Mesendoderm (in vitro differentiated cells): ENCODE data around the gene MAG.

Source experiments
- DNase-seq: peaks from one replicate; pipeline ENCODE4 v3.0.0; 2013
- H2AK5ac ChIP-seq: 2 replicates; pipeline ENCODE4 v1.6.1; 2013; ENCODE audit warnings: low read length, inconsistent platforms
- H2BK120ac ChIP-seq: 2 replicates; pipeline ENCODE4 v1.6.1; 2013; ENCODE audit warnings: low read depth, mild to moderate bottlenecking, low read length, moderate library complexity, mixed read lengths
- H2BK15ac ChIP-seq: replicated peaks from 2 replicates; pipeline ENCODE4 v1.6.1; 2013; ENCODE audit warnings: low read depth, mild to moderate bottlenecking, moderate library complexity
- H2BK5ac ChIP-seq: 2 replicates; pipeline ENCODE4 v1.6.1; 2013; ENCODE audit warnings: low read length, inconsistent platforms
- H3K18ac ChIP-seq: 2 replicates; pipeline ENCODE4 v1.6.1; 2013; ENCODE audit warnings: mild to moderate bottlenecking, low read length, mixed read lengths
- H3K23ac ChIP-seq: one replicate; pipeline ENCODE4 v1.6.1; 2013; ENCODE audit warnings: low read length
- H3K27ac ChIP-seq: 2 replicates; pipeline ENCODE4 v1.5.1; 2013; ENCODE audit warnings: low read depth, mild to moderate bottlenecking, inconsistent platforms, low read length, moderate library complexity
- H3K27me3 ChIP-seq: 2 replicates; pipeline ENCODE4 v1.6.1; 2013; ENCODE audit warnings: low read length, control low read depth, mild to moderate bottlenecking, inconsistent platforms; ENCODE audit not compliant: insufficient read depth, poor library complexity
- H3K36me3 ChIP-seq: 2 replicates; pipeline ENCODE4 v1.6.1; 2013; ENCODE audit warnings: low read length, inconsistent platforms; ENCODE audit not compliant: control insufficient read depth, insufficient read depth
- H3K4ac ChIP-seq: one replicate; pipeline ENCODE4 v1.6.1; 2013; ENCODE audit warnings: low read depth, mild to moderate bottlenecking, low read length, moderate library complexity
- H3K4me1 ChIP-seq: 2 replicates; pipeline ENCODE4 v1.6.1; 2013; ENCODE audit warnings: low read depth, low read length, inconsistent platforms; ENCODE audit not compliant: control insufficient read depth
- H3K4me2 ChIP-seq: 2 replicates; pipeline ENCODE4 v1.6.1; 2013; ENCODE audit warnings: low read length
- H3K4me3 ChIP-seq: 2 replicates; pipeline ENCODE4 v1.5.1; 2013; ENCODE audit warnings: mild to moderate bottlenecking, low read length
- H3K56ac ChIP-seq: one replicate; pipeline ENCODE4 v1.6.1; 2013; ENCODE audit warnings: low read length
- H3K79me1 ChIP-seq: 2 replicates; pipeline ENCODE4 v1.6.1; 2013; ENCODE audit warnings: low read length, inconsistent platforms
- H3K79me2 ChIP-seq: 2 replicates; pipeline ENCODE4 v1.6.1; 2013; ENCODE audit warnings: mild to moderate bottlenecking, low read length; ENCODE audit not compliant: control insufficient read depth, insufficient read depth
- H3K9ac ChIP-seq: 2 replicates; pipeline ENCODE4 v1.6.1; 2013; ENCODE audit warnings: low read length, inconsistent platforms
- H4K5ac ChIP-seq: one replicate; pipeline ENCODE4 v1.6.1; 2013; ENCODE audit warnings: low read length
- H4K8ac ChIP-seq: one replicate; pipeline ENCODE4 v1.6.1; 2013; ENCODE audit warnings: low read depth, mild to moderate bottlenecking, control low read depth, low read length, moderate library complexity
- WGBS: extraction: QIAGEN DNeasy Blood & Tissue Kit; methylation state at CpG from one replicate; pipeline ENCODE4 v1.1.7; 2013; ENCODE audit warnings: low lambda C conversion rate, missing lambda C conversion rate; ENCODE audit not compliant: insufficient coverage; ENCODE audit errors: extremely low coverage; 5-methylcytosine and 5-hydroxymethylcytosine counted together

Gene MAG

DNA sequence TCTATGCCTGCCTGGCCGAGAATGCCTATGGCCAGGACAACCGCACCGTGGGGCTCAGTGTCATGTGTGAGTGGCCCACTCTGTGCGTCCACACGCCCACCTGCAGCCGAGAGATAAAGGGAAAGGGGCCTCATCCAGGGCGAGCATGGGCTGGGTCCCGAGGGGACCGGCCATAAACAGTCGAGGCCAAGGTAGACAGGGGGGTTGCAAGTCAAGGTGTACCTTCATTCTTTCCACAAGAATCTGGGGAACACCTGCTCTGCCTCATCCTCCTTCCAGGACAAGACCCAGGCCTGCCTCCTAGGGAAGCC, 8.3 kb downstream of the MAG start:
- H3K27me3 ChIP-seq: no peaks in the 10 kb centered on the region

DNA sequence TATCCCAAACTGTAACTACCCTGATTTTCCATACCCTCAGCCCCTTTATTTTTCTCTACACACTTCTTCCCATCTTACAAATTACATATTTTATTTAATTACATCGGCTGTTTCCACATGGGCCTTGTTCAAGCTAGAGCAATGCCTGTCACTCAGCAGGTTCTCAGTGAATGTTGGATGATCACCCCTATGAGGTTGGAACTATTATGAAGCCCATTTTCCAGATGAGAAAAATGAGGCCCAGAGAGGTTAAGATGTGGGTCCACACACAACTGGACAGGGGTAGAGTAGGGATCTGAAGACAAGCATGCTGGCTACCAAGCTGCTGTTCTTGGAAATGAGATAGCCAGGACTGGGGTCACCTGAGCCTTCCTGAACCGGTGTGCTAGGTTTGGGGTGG, 10.0 kb downstream of the MAG start:
- no peak overlapping the region for H4K5ac ChIP-seq
- H3K27ac ChIP-seq: no peak overlapping the region
- no peak overlapping the region for H2AK5ac ChIP-seq
- no peak overlapping the region for H3K23ac ChIP-seq
- no peak overlapping the region for H3K4me2 ChIP-seq
- no peak overlapping the region for H2BK15ac ChIP-seq
- H3K36me3 ChIP-seq: no peaks in the 10 kb centered on the region
- no peaks in the 10 kb centered on the region for H3K79me2 ChIP-seq
- no peak overlapping the region for H4K8ac ChIP-seq
- H3K9ac ChIP-seq: no peak overlapping the region
- no peak overlapping the region for H2BK120ac ChIP-seq
- no peak overlapping the region for H3K56ac ChIP-seq
- H2BK5ac ChIP-seq: no peak overlapping the region
- no peaks in the 10 kb centered on the region for H3K4me1 ChIP-seq
- DNase-seq: no peak
- 100% methylated on average over 1 of the region's 2 CpGs for WGBS
- no peak overlapping the region for H3K18ac ChIP-seq
- no peaks in the 10 kb centered on the region for H3K27me3 ChIP-seq
- H3K79me1 ChIP-seq: no peaks in the 10 kb centered on the region
- no peak overlapping the region for H3K4ac ChIP-seq
- no peak overlapping the region for H3K4me3 ChIP-seq

More for the DNA sequence above, 8.3 kb downstream of the MAG start:
- no peak for DNase-seq
- Histone ChIP-seq H3K4me3 (no peak overlapping the region), H3K56ac (no peak overlapping the region), H3K4me2 (no peak overlapping the region), H2BK15ac (no peak overlapping the region), H3K4ac (no peak overlapping the region), H3K79me1 (no peaks in the 10 kb centered on the region), H2AK5ac (no peak overlapping the region), H2BK120ac (no peak overlapping the region), H2BK5ac (no peak overlapping the region), H3K18ac (no peak overlapping the region), H3K4me1 (no peaks in the 10 kb centered on the region), H4K5ac (no peak overlapping the region), H3K79me2 (no peaks in the 10 kb centered on the region), H3K27ac (no peak overlapping the region), H3K36me3 (no peaks in the 10 kb centered on the region), H3K9ac (no peak overlapping the region), H4K8ac (no peak overlapping the region), H3K23ac (no peak overlapping the region)
- no CpG with 5 or more reads among the region's 10 CpGs for WGBS

DNA sequence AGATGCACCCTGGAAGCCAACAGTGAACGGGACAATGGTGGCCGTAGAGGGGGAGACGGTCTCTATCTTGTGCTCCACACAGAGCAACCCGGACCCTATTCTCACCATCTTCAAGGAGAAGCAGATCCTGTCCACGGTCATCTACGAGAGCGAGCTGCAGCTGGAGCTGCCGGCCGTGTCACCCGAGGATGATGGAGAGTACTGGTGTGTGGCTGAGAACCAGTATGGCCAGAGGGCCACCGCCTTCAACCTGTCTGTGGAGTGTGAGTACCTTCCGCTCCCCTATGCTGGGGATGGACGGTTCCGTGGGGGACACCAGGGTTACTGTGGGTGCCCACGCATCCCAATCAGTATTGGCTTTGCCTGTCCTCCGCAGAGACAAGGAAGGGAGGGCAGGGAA, 10.5 kb downstream of the MAG start:
- no peak overlapping the region for H2BK5ac ChIP-seq
- H3K4ac ChIP-seq: no peak overlapping the region
- H2BK120ac ChIP-seq: no peak overlapping the region
- no peaks in the 10 kb centered on the region for H3K79me1 ChIP-seq
- no peaks in the 10 kb centered on the region for H3K27me3 ChIP-seq
- no peak overlapping the region for H3K56ac ChIP-seq
- H2BK15ac ChIP-seq: no peak overlapping the region
- no peaks in the 10 kb centered on the region for H3K36me3 ChIP-seq
- no peak overlapping the region for H3K23ac ChIP-seq
- no peak overlapping the region for H2AK5ac ChIP-seq
- H3K9ac ChIP-seq: no peak overlapping the region
- no CpG with 5 or more reads among the region's 16 CpGs for WGBS
- no peak for DNase-seq
- H3K79me2 ChIP-seq: no peaks in the 10 kb centered on the region
- H3K4me1 ChIP-seq: no peaks in the 10 kb centered on the region
- no peak overlapping the region for H4K5ac ChIP-seq
- H3K27ac ChIP-seq: no peak overlapping the region
- H3K18ac ChIP-seq: no peak overlapping the region
- H3K4me3 ChIP-seq: no peak overlapping the region
- no peak overlapping the region for H3K4me2 ChIP-seq
- H4K8ac ChIP-seq: no peak overlapping the region

DNA sequence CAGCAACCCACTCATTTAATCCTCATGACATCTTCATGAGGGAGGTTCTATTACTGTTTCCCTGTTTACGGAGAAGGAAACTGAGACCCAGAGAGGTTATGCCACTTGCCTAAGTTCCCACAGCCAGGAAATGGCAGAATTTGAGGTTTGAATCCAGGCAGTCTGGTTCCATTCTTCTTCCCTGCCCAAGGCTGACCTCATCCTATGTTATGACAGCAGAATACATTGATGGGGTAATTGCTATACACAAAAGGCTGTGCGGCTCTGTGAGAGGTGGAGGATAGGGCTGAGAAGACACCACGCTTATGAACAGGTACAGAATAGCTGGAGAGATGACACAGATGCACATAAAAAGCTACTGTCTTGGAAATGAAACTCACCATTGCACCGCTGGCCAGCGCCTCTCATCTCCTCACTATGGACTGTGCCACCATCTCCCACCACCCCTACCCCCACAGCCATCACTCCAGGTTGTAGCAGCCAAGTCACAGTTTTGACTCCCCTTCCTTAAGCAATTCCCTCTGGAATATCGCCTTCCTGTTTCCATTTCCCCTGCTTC, 11.5 kb downstream of the MAG start:
- Histone ChIP-seq H3K4me3 (no peak overlapping the region), H2AK5ac (no peak overlapping the region), H3K36me3 (no peaks in the 10 kb centered on the region), H3K4me1 (no peaks in the 10 kb centered on the region), H3K79me2 (no peaks in the 10 kb centered on the region), H2BK5ac (no peak overlapping the region), H3K9ac (no peak overlapping the region), H2BK15ac (no peak overlapping the region), H3K79me1 (no peaks in the 10 kb centered on the region), H3K4ac (no peak overlapping the region), H3K27me3 (no peaks in the 10 kb centered on the region), H3K27ac (no peak overlapping the region), H2BK120ac (no peak overlapping the region), H4K8ac (no peak overlapping the region), H3K23ac (no peak overlapping the region), H3K56ac (peak overlapping the region; percentile 15), H3K18ac (no peak overlapping the region), H4K5ac (no peak overlapping the region), H3K4me2 (no peak overlapping the region)
- WGBS: no CpG with 5 or more reads among the region's 6 CpGs
- no peak for DNase-seq

DNA sequence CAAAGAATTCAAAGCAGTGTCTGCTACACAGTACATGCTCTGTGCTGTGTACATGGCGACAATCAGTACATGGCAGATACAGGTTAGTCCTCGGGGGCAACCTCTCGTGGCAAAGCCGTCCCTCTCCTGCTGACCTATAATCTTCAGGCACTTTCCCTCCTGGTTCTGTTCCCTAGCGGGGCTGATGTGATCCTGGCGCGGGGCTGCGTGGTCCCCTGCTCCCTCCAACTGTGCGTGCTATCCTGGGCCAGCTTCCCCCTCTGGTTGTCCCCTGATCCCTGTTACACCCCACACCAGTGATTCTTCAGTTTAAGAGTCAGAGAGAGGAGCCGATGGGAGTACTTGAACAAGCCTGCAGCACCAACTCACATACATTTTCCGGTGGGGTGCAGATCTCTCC, 12.1 kb downstream of the MAG start:
- no peak overlapping the region for H3K56ac ChIP-seq
- no peaks in the 10 kb centered on the region for H3K79me2 ChIP-seq
- H4K8ac ChIP-seq: no peak overlapping the region
- DNase-seq: no peak
- no peak overlapping the region for H2BK15ac ChIP-seq
- H3K18ac ChIP-seq: no peak overlapping the region
- no peak overlapping the region for H3K4me2 ChIP-seq
- WGBS: no CpG with 5 or more reads among the region's 11 CpGs
- H2BK120ac ChIP-seq: no peak overlapping the region
- no peak overlapping the region for H3K9ac ChIP-seq
- no peak overlapping the region for H3K4me3 ChIP-seq
- H3K27ac ChIP-seq: no peak overlapping the region
- H3K36me3 ChIP-seq: no peaks in the 10 kb centered on the region
- H4K5ac ChIP-seq: no peak overlapping the region
- no peak overlapping the region for H2BK5ac ChIP-seq
- no peaks in the 10 kb centered on the region for H3K27me3 ChIP-seq
- H2AK5ac ChIP-seq: no peak overlapping the region
- no peak overlapping the region for H3K23ac ChIP-seq
- no peak overlapping the region for H3K4ac ChIP-seq
- no peaks in the 10 kb centered on the region for H3K79me1 ChIP-seq
- no peaks in the 10 kb centered on the region for H3K4me1 ChIP-seq

DNA sequence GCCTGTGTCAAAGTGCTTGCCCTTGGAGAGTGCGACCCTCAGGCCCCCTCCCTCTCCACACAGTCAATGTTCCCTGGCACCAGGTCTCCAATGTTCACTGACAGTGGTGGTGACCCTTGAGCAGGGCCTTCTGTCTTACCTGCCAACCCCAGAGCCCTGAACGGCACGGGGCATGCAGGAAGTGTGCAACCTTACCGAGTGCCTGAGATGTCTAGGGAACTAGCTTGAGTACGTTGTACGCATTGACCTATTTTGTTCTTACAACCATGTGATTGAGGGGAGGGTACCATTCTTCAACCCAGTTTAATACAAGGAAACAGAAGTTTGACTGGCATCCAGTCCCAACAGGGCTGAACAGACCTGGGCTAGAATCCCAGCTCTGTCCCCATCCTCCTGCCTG, 13.2 kb downstream of the MAG start:
- Histone ChIP-seq H3K36me3 (no peaks in the 10 kb centered on the region), H3K79me1 (no peaks in the 10 kb centered on the region), H2AK5ac (no peak overlapping the region), H3K18ac (no peak overlapping the region), H4K5ac (no peak overlapping the region), H3K56ac (no peak overlapping the region), H3K79me2 (no peaks in the 10 kb centered on the region), H3K27ac (no peak overlapping the region), H3K9ac (no peak overlapping the region), H2BK5ac (no peak overlapping the region), H3K23ac (no peak overlapping the region), H3K4me2 (no peak overlapping the region), H3K4ac (no peak overlapping the region), H3K4me3 (no peak overlapping the region), H2BK15ac (no peak overlapping the region), H3K4me1 (no peaks in the 10 kb centered on the region), H2BK120ac (no peak overlapping the region), H4K8ac (no peak overlapping the region), H3K27me3 (no peaks in the 10 kb centered on the region)
- no peak for DNase-seq
- no CpG with 5 or more reads among the region's 6 CpGs for WGBS
